ENCODE data around the gene NTNG1.

- TF ChIP-seq, protein P1, sequence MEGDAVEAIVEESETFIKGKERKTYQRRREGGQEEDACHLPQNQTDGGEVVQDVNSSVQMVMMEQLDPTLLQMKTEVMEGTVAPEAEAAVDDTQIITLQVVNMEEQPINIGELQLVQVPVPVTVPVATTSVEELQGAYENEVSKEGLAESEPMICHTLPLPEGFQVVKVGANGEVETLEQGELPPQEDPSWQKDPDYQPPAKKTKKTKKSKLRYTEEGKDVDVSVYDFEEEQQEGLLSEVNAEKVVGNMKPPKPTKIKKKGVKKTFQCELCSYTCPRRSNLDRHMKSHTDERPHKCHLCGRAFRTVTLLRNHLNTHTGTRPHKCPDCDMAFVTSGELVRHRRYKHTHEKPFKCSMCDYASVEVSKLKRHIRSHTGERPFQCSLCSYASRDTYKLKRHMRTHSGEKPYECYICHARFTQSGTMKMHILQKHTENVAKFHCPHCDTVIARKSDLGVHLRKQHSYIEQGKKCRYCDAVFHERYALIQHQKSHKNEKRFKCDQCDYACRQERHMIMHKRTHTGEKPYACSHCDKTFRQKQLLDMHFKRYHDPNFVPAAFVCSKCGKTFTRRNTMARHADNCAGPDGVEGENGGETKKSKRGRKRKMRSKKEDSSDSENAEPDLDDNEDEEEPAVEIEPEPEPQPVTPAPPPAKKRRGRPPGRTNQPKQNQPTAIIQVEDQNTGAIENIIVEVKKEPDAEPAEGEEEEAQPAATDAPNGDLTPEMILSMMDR (IDR thresholded peaks at IDR 0.05): no peak
- no peak for TF ChIP-seq POLR2A (IDR thresholded peaks at IDR 0.05)
Measured at GRCh38 chr1:107172450-107173170, 31.8 kb downstream of the NTNG1 start.
